Measurements from ENCODE around the gene GPR25.

The GPR25 gene, protein sequence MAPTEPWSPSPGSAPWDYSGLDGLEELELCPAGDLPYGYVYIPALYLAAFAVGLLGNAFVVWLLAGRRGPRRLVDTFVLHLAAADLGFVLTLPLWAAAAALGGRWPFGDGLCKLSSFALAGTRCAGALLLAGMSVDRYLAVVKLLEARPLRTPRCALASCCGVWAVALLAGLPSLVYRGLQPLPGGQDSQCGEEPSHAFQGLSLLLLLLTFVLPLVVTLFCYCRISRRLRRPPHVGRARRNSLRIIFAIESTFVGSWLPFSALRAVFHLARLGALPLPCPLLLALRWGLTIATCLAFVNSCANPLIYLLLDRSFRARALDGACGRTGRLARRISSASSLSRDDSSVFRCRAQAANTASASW

GRCh38 chr1:200872446-200873115 is at the start of gene GPR25:
Gene GPR25, plus strand, starts transcription at chr1:200872981. Its CDS starts 57 bp downstream, at chr1:200873038.
- DNase-seq: no peak

DNA sequence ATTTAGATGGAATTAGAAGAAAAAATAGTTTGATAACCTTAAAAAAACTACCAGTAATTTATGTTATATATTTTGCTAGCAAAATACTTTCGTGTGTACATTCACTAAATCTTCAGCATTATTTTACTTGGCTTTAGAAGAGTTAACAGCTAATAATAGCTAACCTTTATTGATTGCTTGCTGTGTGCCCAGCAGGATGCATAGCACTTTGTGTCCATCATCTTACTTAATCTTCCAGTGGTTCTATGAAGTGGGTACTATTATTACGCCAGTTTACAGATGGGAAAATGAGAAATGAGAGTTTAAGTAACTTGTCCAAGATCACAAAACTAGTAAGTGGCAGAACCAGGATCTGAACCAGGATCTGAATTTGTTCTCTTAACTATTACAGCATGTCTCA is 41.7 kb upstream of the GPR25 start:
- no peak for DNase-seq

GRCh38 chr1:200834383-200834782 is 38.4 kb upstream of the GPR25 start:
- DNase-seq: no peak

- DNase-seq: no peak
Measured at GRCh38 chr1:200836213-200836612, 36.6 kb upstream of the GPR25 start.

- DNase-seq: no peak
Measured at GRCh38 chr1:200837931-200838571, 34.7 kb upstream of the GPR25 start.

DNA sequence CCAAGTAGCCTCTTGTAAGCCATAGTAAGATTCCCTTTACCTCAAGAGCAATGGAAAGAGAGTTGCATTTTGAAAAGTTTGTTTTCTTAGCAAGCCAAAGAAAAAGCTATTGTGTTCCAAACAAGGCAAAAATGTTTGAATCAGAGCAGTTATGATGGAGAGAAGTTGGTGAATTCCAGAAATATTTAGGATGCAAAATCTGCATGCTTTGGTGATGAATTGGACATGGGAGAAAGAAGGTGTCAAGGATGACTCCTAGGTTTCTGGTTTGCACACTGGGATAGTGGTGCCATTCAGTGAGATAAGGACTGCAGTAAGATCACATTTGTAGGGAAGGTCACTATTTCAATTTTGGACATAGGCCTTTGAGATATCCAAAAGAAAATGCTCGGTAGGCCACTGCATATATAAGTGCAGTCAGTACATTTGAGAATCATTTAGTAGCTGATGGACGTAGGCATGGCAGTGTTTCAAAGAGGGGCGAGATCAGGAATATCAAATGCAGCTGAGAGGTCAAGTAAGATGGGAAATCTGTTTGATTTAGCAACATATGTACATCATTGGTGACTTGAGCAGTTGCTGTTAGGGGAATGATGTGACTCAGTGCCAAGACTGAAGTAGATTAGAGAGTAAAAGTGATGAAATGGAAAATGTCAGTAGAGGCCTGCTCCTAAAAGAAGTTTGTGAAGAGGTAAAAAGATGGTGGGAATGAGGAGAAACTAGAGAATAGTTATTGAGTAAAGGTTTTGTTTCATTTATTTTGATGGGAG is 33.9 kb upstream of the GPR25 start:
- DNase-seq: no peak

- DNase-seq: no peak
Measured at GRCh38 chr1:200845360-200845759, 27.4 kb upstream of the GPR25 start.

DNA sequence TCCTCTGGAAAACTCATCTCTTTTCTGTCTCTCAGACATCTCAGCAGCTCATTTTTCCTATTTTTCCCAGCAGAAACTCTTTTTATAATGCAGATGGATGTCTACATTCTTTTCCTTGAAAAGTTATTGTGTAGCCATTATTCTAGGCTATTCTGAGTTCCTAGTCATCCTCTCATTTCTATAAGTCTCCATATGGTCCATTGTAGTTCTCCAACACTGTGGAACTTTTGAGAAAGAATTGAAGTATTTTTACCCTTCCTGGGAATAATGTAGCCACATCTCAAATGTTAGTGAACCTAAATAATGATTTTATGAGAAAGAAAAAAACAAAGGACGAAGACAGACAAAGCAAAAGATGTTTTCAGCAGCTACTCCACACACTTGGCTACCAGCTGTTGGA is 26.4 kb upstream of the GPR25 start:
- DNase-seq: no peak

- DNase-seq: no peak
Measured at GRCh38 chr1:200849430-200849829, 23.4 kb upstream of the GPR25 start.

DNA sequence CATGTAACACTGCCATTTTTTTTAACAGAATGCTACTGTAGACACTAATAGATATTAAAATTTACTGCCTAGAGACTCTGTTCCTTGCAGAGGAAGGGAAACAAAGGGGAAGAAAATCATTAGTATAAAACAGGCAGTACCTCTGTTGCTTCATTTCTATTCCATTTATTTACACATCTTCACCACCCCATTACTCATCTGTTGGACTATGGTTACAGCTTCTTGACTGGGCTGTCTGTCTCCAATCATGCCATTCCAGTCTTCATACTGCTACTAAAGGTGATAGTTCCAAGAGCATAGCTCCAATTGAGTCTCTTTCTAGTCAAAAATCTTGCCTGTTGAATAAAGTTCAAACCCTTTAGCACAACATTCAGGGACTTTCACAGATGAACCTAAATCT is 22.2 kb upstream of the GPR25 start:
- no peak for DNase-seq

DNA sequence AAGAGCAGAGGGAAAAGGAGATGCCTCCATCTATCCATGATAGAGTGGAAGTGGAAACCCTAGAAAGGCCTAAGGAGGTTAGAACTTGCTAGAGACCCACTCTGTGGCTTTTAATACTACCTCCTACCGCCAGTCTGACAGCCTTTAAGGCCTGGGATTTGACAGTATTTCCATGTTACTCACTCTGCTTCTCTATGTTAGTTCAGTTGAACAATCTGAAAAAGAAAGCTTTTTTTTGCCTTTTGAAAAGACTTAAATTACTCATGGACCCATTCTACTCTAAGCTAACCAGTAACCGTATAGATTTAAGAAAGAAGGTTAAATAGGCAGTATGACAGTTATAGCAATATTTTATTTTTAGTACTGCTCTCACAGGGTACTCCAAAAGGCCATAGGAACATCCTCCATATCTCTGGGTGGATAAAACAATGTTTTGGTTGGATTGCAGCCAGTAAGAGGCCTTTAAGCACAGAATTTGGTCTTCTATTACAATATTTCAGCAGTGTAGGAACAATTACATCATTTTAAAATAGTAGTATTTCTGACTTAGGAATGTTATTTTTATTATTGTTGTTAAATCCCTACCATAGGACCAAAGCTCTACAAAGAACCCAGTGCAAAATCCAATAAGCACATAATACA is 15.9 kb upstream of the GPR25 start:
- no peak for DNase-seq

- DNase-seq: no peak
Measured at GRCh38 chr1:200857804-200858203, 15.0 kb upstream of the GPR25 start.

DNA sequence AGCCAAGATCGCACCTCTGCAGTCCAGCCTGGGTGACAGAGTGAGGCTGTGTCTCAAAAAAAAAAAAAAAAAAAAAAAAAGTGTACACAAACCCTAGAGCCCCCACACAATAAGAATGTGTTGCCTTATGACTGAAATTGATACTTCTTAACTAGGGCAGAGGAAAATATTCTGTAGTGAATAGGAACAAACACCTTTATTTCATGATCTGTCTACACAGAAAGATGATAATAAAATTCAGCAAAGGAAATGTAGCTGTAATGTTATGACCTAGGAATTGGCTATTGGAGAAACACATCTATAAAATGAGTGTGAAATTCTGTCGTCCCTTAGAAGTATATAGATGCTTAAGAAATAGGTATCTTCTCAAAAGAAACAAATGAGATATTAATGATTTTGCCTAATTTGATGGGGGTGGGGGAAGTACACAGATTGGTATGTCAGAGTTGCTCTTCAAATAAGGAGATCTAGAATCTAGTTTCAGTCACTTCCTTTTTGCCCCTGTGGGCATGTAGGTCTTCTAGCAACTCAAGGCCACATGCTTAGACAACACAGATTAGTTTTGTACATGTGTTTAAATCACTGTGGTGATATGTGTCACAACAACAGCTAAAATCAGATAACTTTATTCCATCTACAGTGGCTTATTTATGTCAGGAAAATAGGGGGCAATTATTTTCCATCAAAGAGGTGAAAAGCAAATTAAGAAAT is 10.7 kb upstream of the GPR25 start:
- no peak for DNase-seq

DNA sequence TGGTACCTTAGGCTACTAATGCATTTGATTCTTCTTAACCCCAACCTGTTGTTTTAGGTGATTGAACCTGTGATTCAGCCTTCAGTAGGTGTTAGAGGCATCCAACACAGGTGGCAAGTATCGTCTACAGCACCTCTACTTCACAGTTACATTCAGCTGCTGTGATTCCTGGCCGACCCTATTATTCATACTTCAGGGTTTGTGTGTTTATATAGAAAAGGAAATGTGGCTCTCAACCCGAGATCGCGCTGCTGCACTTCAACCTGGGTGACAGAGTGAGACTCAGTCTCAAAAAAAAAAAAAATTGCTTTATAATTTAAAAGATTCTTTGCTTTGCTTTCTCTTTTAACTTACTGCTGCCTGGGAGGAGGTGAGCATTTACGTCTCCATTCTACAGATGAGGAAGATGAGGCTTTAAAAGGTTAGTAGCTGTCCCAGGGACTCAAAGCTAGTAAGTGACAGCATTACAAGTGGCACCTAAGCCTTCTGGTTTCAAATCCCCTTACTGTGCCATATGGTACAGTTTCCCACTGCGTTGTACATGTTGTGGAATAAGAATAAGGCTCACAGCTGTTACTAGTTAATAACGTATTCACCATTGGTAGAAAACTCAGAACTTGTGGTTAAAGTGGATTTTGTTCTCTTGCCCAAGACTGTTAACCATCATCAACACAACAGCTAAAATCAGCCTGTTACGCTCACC is 9.9 kb upstream of the GPR25 start:
- DNase-seq: no peak

- DNase-seq: no peak
Measured at GRCh38 chr1:200866116-200866515, 6.7 kb upstream of the GPR25 start.

DNA sequence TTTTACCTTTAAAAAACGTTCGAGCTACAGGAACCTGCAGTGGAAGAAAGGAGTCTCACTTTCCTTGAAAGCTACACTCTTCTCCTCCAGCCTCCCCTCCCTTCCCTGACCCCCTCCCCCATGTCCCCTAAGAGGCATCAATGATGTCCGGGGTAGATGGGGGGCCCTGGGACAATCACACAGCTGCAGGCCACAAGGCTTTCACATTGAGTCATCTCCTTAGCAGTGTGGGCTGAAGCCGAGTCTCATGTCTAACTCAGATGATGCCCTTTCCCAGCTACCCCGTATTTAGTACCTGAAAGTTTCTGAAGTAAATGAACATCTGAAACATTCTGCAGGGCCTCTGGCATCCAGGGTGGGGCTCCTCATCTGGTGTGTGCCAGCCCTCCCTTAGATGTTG is 6.3 kb upstream of the GPR25 start:
- DNase-seq: peak; percentile 64 to 65

GRCh38 chr1:200867018-200867811 is 5.6 kb upstream of the GPR25 start:
- DNase-seq: no peak

- no peak for DNase-seq
Measured at GRCh38 chr1:200869376-200869752, 3.4 kb upstream of the GPR25 start.

DNA sequence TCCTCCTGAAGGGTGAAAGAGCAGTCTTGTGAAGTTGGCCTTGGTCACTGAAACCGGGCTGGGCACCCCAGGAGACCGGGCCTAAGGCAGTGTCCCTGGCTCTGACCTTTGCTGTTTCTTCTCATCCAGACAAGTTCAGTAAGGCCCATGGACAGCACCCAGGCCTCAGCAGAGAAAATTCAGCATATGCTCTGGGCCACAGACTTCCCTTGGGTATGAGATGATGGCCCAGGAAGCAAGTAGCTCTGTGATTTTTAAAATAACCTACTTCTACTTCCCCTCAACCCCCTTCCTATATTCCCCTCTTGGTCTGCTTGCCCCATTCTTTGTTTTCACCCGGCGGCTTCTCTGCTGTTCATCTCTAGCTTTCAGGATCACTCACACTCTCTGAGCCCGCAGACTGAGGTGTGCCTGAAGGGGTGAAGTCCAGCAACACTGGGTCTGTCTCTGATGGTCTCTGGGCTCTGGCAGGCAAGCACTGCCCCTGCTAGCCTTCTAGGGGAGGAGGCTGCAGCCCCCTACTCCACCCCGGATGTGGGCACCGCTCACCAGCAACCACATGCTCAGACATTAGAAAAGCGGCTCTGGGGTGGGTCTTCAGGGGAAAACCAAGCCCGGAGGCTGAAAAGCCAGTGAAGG is 2.9 kb upstream of the GPR25 start:
- DNase-seq: no peak

- DNase-seq: no peak
Measured at GRCh38 chr1:200873116-200873670, 412 bp downstream of the GPR25 start.
